Transverse colon (tissue), 3 donors: ENCODE data around the gene MAGI2.

Experiments used
- EP300 ChIP-seq: sonication (generic); formaldehyde crosslinking; IDR thresholded peaks from one replicate; pipeline ENCODE4 v1.6.1; 2017; ENCODE audit warnings: antibody characterized with exemption, low read depth
- POLR2A ChIP-seq: fragments of 450-650 bp; IDR thresholded peaks from one replicate; pipeline ENCODE4 v1.6.1; 2016; ENCODE audit warnings: antibody characterized with exemption, mild to moderate bottlenecking, moderate library complexity
- TF ChIP-seq, protein P1 (sequence below), 5 experiments: fragments of 200-600 bp in 3 of 5; fragments of 450-650 bp in 2 of 5; sonication (generic) in 3 of 5; IDR thresholded peaks; 1 replicate in 2 of 5; 2 replicates in 3 of 5; pipeline ENCODE4 v1.5.1; 2016 to 2017; ENCODE audit warnings: antibody characterized with exemption in 5 of 5, inconsistent platforms in 3 of 5, mild to moderate bottlenecking in 2 of 5, moderate library complexity in 1 of 5

- no peak for TF ChIP-seq EP300
- no peak for TF ChIP-seq POLR2A
- TF ChIP-seq, protein P1, sequence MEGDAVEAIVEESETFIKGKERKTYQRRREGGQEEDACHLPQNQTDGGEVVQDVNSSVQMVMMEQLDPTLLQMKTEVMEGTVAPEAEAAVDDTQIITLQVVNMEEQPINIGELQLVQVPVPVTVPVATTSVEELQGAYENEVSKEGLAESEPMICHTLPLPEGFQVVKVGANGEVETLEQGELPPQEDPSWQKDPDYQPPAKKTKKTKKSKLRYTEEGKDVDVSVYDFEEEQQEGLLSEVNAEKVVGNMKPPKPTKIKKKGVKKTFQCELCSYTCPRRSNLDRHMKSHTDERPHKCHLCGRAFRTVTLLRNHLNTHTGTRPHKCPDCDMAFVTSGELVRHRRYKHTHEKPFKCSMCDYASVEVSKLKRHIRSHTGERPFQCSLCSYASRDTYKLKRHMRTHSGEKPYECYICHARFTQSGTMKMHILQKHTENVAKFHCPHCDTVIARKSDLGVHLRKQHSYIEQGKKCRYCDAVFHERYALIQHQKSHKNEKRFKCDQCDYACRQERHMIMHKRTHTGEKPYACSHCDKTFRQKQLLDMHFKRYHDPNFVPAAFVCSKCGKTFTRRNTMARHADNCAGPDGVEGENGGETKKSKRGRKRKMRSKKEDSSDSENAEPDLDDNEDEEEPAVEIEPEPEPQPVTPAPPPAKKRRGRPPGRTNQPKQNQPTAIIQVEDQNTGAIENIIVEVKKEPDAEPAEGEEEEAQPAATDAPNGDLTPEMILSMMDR (IDR thresholded peaks at IDR 0.05), result no peak
Observed at GRCh38 chr7:79412915-79413314, 40.6 kb downstream of the MAGI2 start.
